Activated CD8-positive, alpha-beta memory T cell treated with anti-CD3 and anti-CD28 coated beads for 36 hours (primary cell): ENCODE measurements around the gene METTL14. TPM values are rescaled to one million over a fixed set of nuclear protein-coding genes. Genes with fewer than 3 reads are reported as not detected.

Experiments used
- CTCF ChIA-PET: fragments of 350-600 bp; sonication (Branson Sonifier 250); formaldehyde crosslinking; loops from one replicate; lab custom pipeline; 2021; ENCODE audit warnings: antibody characterized with exemption; lab: Charles Lee
- POLR2A ChIA-PET: fragments of 350-600 bp; sonication (Branson Sonifier 250); formaldehyde crosslinking; loops from one replicate; lab custom pipeline; 2021; ENCODE audit warnings: antibody characterized with exemption; lab: Charles Lee
- total RNA-seq, 2 experiments: library from RNA; stranded (reverse); gene quantifications; one replicate each; pipeline ENCODE4 v1.2.3, GENCODE V29; 2021

Gene METTL14
- total RNA-seq, 2 experiments from 2014 or later: 41.1 to 46.4 TPM

- CTCF ChIA-PET: no interaction called here
- POLR2A ChIA-PET: no interaction called here
These were observed 70.4 kb downstream of the METTL14 start for GRCh38 chr4:118755438-118756226.

GRCh38 chr4:118756429-118756828 lies 71.2 kb downstream of the METTL14 start:
- POLR2A ChIA-PET: no interaction called here
- CTCF ChIA-PET: no interaction called here

DNA sequence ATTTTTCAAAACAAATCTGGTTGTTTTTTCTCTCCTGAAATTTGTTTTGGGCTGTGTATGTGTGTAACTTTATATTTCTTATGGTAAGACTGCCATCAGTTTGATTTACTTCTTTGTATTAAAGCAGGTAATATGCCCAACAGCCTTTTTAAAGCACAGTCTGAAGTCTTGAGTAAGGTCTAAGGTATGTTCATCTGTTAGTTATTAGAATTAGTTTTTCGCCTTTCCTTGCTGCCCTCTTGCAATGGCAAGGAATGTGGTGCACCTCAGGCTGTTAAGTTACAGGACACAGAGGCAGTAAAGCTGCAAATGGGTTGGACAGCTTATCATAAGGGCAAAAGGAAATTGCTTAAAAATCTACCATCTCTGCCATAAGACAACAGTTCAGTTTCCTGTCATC lies 71.8 kb downstream of the METTL14 start:
- ChIA-PET CTCF (no interaction called here), POLR2A (no interaction called here)

DNA sequence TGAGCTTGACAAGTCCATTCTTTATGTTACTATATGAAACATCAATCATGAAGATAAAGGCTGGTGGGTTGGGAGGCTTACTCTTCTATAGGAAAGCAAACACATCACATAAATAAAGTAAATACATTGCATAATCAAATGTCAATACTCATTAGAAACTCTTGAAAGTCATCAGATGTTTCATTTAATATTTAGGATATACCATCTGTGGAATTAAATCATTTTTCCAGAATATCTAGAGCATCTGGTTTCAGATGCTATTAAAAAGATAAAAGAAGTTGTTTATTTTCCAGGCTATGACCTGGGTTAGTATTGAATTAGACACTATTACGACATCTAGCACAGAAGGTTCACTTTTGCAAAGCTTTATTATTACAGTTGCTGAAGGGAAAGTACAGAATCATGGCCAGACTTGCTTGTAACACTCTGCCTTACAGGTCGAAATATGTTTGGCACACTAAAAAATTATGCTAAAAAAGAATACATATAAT lies 72.6 kb downstream of the METTL14 start:
- ChIA-PET CTCF (no interaction called here), POLR2A (no interaction called here)

GRCh38 chr4:118758293-118758692 lies 73.1 kb downstream of the METTL14 start:
- POLR2A ChIA-PET: no interaction called here

DNA sequence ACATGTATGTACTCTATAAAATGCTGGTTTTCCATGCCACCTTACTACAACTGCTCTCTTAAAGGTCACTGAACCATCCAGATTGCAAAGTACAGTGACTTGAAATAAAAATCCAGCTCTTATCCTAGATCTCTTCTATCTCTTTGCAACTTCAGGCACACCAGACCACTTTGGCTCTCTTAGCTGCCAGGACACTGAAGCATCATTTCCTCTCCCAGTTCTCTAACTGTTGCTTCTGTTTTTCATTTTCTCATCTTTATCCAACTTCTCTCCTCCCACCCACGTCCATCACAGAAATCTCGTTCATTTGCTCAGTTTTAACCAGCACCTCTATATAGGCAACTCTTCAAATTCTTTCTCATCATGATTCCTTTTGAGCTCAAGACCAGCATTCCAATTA lies 74.3 kb downstream of the METTL14 start:
- CTCF ChIA-PET: no interaction called here
- POLR2A ChIA-PET: no interaction called here

More at GRCh38 chr4:118758293-118758692, 73.1 kb downstream of the METTL14 start:
- CTCF ChIA-PET: no interaction called here

DNA sequence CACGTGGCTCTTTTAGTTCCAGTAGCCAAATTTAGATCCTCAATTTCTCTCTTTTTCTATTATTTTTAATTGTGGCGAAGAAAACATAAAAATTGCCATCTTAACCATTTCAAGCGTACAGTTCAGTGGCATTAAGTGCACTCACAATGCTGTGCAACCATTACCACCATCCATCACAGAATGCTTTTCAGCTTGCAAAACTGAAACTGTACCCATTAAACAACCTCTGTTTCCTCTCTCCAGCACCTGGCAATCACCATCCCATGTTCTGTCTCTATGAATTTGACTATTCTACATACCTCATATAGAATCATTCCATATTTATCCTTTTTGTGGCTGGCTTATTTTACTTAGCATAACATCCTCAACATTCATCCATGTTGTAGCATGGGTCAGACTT lies 74.9 kb downstream of the METTL14 start:
- CTCF ChIA-PET: no interaction called here
- POLR2A ChIA-PET: no interaction called here

DNA sequence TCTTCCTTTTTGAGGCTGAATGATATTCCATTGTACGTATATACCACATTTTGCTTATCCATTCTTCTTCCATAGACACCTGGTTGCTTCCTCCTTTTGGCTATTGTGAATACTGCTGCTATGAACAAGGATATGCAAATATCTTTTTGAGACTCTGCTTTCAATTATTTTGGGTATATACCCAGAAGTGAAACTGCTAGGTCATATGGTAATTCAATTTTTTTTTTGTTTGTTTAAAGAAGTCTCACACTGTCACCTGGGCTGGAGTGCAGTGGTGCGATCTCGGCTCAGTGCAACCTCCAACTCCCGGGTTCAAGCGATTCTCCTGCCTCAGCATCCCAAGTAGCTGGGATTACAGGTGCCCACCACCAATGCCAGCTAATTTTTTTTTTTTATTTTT lies 75.3 kb downstream of the METTL14 start:
- POLR2A ChIA-PET: no interaction called here

DNA sequence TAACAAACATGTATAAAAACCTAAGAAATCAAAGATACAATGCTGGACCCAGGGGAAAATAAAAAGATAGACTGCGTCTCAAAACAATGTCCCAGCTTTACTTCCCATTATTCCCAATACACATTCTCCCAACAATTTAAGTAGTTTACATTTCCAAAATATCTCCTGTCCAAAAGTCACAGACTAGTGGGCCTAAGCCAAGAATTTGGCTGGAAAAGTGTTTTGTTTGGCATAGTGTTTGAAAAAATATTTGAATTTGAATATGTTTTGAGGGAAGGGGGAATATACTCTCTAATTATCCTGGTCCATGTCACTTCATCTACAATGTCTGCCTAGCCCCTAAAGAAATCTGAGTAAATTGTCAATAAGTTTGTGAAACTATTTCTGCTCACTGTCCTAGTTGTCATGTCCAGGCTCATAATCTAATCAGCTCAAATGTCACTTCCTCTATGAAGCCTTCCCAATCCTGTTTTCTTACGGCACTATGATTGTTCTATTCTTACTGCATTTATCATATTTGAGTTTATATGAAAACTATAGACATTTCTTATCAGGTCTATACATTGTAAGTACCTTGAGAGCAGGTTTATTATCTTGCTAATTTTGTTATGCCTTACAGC lies 76.3 kb downstream of the METTL14 start:
- CTCF ChIA-PET: no interaction called here

More for the DNA sequence above, 75.3 kb downstream of the METTL14 start:
- CTCF ChIA-PET: no interaction called here

GRCh38 chr4:118762155-118762554 lies 77.0 kb downstream of the METTL14 start:
- CTCF ChIA-PET: no interaction called here
- POLR2A ChIA-PET: no interaction called here

More for the DNA sequence above, 76.3 kb downstream of the METTL14 start:
- POLR2A ChIA-PET: no interaction called here

- POLR2A ChIA-PET: no interaction called here
- CTCF ChIA-PET: no interaction called here
These were observed 77.7 kb downstream of the METTL14 start for GRCh38 chr4:118762730-118763477.

Other genes with a start within 250 kb of the METTL14 start
- gene SEC24D, start 150.7 kb downstream of the METTL14 start, total RNA-seq: 10 to 100 TPM; 21.8 to 25.2 TPM
- under 1 TPM; 0.13 to 0.15 TPM for gene SYNPO2, start 203.5 kb downstream of the METTL14 start, total RNA-seq